ENCODE results near the gene HCLS1. TPM values are rescaled to one million over a fixed set of nuclear protein-coding genes. Genes with fewer than 3 reads are reported as not detected.

HCLS1 gene
- total RNA-seq, 2 experiments from 2014 or later, result 316 to 318 TPM

Other genes starting within 250 kb of the HCLS1 start
- 10 to 100 TPM; 22.3 to 25.9 TPM for gene POLQ, start 114.9 kb downstream of the HCLS1 start, total RNA-seq
- gene ARGFX, start 93.0 kb downstream of the HCLS1 start, total RNA-seq, result not detected
- gene FBXO40, start 67.5 kb downstream of the HCLS1 start, total RNA-seq, result not detected
- 10 to 100 TPM; 36.4 to 41.3 TPM for gene GOLGB1, start 88.8 kb upstream of the HCLS1 start, total RNA-seq
- 10 to 100 TPM; 29.5 to 33.2 TPM for gene IQCB1, start 174.2 kb upstream of the HCLS1 start, total RNA-seq
- 10 to 100 TPM; 11.4 to 13.3 TPM for gene EAF2, start 174.3 kb upstream of the HCLS1 start, total RNA-seq
- gene SLC15A2, start 233.5 kb upstream of the HCLS1 start, total RNA-seq, result 1 to 10 TPM; 1.8 to 3.7 TPM